AG09319 (cell line): ENCODE results near the gene MRPL34.
A peak's percentile ranks its signal among the peaks of the same experiment; 100 is the strongest.
"Not testable (repeated sequence)": the region's sequence is repeated elsewhere in the genome, so short reads cannot be mapped to it uniquely, and the experiment has no call there.

ENCODE experiments used
- DNase-seq: peaks from one replicate; pipeline ENCODE4 v3.0.0-alpha.2; 2010; ENCODE audit warnings: low read depth; ENCODE audit errors: extremely low read depth
- CTCF ChIP-seq: IDR thresholded peaks from 2 replicates; pipeline ENCODE4 v1.5.1; 2011; ENCODE audit warnings: low read depth, mild to moderate bottlenecking, inconsistent platforms, low read length, moderate library complexity

Gene MRPL34

GRCh38 chr19:17263712-17264640 is 41.7 kb upstream of the MRPL34 start:
- no peak for DNase-seq
- TF ChIP-seq CTCF: no peak

GRCh38 chr19:17264641-17264979 is 41.1 kb upstream of the MRPL34 start, which contains the start of gene USHBP1:
Gene USHBP1, minus strand, starts transcription at chr19:17264745. Its CDS starts 446 bp downstream, at chr19:17264299.
- no peak for TF ChIP-seq CTCF
- no peak for DNase-seq

GRCh38 chr19:17266026-17266425 is 39.6 kb upstream of the MRPL34 start:
- TF ChIP-seq CTCF: no peak
- DNase-seq: no peak

- no peak for TF ChIP-seq CTCF
- no peak for DNase-seq
These were observed 39.1 kb upstream of the MRPL34 start for GRCh38 chr19:17266589-17266974.

GRCh38 chr19:17266975-17267788 is 38.5 kb upstream of the MRPL34 start, which contains the start of gene BABAM1:
Gene BABAM1, plus strand, starts transcription at chr19:17267443. Its CDS starts 1,364 bp downstream, at chr19:17268807.
- DNase-seq: peak; percentile 98
- no peak for TF ChIP-seq CTCF

- no peak for DNase-seq
- no peak for TF ChIP-seq CTCF
These were observed 36.9 kb upstream of the MRPL34 start for GRCh38 chr19:17268754-17269153.

- DNase-seq: not testable (repeated sequence)
These were observed 30.8 kb upstream of the MRPL34 start for GRCh38 chr19:17274892-17275291.
